ENCODE measurements around the gene PAPOLB.

The PAPOLB gene

DNA sequence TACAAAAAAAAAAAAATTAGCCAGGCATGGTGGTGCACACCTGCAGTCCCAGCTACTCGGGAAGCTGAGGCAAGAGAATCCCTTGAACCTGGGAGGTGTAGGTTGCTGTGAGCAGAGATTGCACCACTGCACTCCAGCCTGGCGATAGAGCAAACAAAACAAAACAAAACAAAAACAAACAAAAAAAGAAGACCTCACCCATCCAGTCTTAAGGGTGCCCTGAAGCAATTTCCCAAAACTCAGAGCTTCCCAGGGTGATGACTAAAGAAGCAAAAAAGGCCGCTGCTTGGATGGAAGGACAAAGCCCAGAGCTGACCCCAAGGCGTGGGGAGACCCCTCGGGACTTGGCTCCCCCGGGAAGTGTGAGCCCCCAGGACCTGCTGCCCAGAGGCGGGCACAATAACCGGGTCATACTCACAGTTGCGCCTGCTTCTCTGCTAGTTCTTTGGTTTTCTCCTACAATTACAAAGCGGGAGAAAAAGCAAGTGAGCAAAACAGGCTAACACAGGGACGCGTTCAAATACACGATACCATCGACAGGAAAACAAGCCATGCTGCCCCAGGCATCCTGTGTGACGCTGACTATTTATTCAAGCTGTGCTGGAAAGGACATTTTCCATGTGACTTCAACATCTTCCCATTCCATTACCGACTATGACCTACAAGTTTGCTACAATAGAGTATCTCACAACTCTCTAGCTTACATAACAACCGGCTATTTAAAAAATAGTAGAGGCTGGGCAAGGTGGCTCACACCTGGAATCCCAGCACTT lies 29.9 kb downstream of the PAPOLB start:
- DNase-seq = no peak
- no peak for TF ChIP-seq GATA1 (IDR thresholded peaks at IDR 0.05; ENCODE audit: low read depth, low read length)

DNA sequence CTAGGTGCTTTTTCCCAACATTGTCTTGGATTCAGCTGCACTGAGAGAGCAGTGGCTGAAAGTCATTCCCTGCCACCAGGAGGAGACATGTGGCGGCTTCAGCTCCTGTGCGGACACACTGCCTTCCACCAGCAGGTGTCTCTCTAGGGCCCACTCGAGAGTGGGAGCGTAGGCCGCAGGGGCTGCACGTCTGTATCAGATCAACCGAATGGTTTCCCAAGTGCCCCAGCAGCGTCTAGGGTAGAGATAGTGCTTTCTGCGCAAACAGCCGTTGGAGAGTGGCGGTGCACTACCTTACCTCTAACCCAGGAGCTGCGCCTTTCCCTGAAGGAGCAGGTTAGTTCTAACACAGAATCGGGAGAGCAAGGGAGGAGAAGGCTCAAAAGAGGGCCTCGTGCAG lies 31.7 kb downstream of the PAPOLB start:
- peak; percentile 80 for DNase-seq

GRCh38 chr7:4828720-4829383 lies 33.0 kb downstream of the PAPOLB start:
- no peak for TF ChIP-seq GATA1 (IDR thresholded peaks at IDR 0.05; ENCODE audit: low read depth, low read length)
- no peak for TF ChIP-seq POLR2A (IDR thresholded peaks at IDR 0.05; ENCODE audit: low read length)
- no peak for DNase-seq

More for the DNA sequence above, 31.7 kb downstream of the PAPOLB start:
- TF ChIP-seq GATA1 (IDR thresholded peaks at IDR 0.05; ENCODE audit: low read depth, low read length) = no peak
- TF ChIP-seq POLR2A (IDR thresholded peaks at IDR 0.05; ENCODE audit: low read length) = no peak

- DNase-seq = no peak
- no peak for TF ChIP-seq POLR2A (IDR thresholded peaks at IDR 0.05; ENCODE audit: low read length)
- TF ChIP-seq GATA1 (IDR thresholded peaks at IDR 0.05; ENCODE audit: low read depth, low read length) = no peak
Observed at GRCh38 chr7:4825081-4825480, 36.7 kb downstream of the PAPOLB start.

GRCh38 chr7:4824120-4824775 lies 37.6 kb downstream of the PAPOLB start:
- TF ChIP-seq GATA1 (IDR thresholded peaks at IDR 0.05; ENCODE audit: low read depth, low read length) (no peak), POLR2A (IDR thresholded peaks at IDR 0.05; ENCODE audit: low read length) (no peak)
- DNase-seq = no peak

- TF ChIP-seq GATA1 (IDR thresholded peaks at IDR 0.05; ENCODE audit: low read depth, low read length) (no peak), POLR2A (IDR thresholded peaks at IDR 0.05; ENCODE audit: low read length) (no peak)
- no peak for DNase-seq
Observed at GRCh38 chr7:4823441-4824119, 38.2 kb downstream of the PAPOLB start.

GRCh38 chr7:4822677-4823076 lies 39.2 kb downstream of the PAPOLB start:
- TF ChIP-seq GATA1 (IDR thresholded peaks at IDR 0.05; ENCODE audit: low read depth, low read length) = no peak
- no peak for TF ChIP-seq POLR2A (IDR thresholded peaks at IDR 0.05; ENCODE audit: low read length)
- DNase-seq = no peak

GRCh38 chr7:4820967-4821471 lies 40.8 kb downstream of the PAPOLB start:
- TF ChIP-seq GATA1 (IDR thresholded peaks at IDR 0.05; ENCODE audit: low read depth, low read length) = no peak
- no peak for TF ChIP-seq POLR2A (IDR thresholded peaks at IDR 0.05; ENCODE audit: low read length)
- no peak for DNase-seq

DNA sequence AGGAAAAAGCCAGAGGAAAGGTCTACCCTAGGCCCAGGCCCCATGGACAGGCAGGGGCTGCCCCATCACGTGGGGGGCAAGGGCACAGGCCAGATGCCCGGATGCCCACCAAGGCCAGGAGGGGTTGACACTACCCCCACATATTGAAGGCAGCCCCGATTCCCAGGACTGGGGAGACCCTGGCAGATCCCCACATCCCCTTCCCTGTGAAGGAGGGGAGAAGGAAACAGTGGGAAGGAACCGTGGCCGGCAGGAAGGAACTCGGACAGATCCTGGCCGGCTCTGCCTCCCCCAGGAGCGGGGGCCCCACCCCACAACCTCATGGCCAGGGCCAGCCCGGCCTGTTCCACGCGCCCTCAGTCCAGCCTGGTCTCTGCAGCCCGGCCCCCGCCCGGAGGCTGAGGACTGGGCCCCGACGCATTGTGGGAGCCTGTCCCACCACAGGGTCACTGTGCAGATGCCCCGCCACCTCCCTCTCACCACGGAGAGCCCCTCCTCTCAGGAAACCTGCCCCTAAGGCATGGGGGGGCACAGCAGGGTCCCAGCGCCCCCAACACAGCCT lies 41.3 kb downstream of the PAPOLB start:
- TF ChIP-seq POLR2A (IDR thresholded peaks at IDR 0.05; ENCODE audit: low read length) (no peak), GATA1 (IDR thresholded peaks at IDR 0.05; ENCODE audit: low read depth, low read length) (no peak)
- no peak for DNase-seq

- TF ChIP-seq GATA1 (IDR thresholded peaks at IDR 0.05; ENCODE audit: low read depth, low read length) (no peak), POLR2A (IDR thresholded peaks at IDR 0.05; ENCODE audit: low read length) (no peak)
- no peak for DNase-seq
Observed at GRCh38 chr7:4819560-4820404, 42.0 kb downstream of the PAPOLB start.

DNA sequence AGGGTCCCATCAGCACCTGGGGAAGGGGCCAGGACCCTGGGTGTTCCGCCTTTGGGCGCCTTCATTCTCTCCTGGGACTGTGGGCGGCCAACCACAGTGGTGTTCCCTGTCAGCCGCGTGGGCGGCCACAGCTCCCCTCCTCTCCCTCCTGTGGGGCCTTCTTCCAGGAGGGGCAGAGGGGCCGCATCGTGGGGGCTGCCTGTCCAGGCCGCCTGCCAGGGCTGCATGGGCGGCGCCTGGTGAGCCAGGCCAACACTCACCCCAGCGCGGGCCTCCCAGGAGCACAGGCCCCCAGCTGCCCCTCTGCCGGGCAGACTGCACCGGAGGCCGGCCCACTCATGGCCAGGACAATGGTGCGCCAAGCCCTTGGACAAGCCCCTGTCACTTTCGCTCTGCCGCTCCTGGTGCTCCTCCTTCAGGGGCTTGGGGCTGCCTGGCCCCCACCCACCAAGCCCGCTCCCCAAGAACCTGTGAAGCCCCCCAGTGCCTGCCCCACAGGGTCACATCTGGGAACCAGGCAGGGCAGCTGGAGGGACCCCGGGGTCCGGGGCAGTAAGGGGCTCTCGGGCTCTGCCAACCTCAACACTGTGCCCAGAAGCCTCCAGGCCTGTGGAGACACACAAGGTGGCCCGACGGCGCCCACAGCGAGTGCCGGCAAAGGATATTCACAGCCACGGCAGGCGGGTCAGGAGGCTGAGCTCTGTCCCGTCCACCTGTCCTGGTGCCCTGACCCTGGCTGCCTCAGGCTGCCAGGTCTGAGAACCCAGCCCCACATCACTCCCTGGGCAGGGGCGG lies 43.6 kb downstream of the PAPOLB start:
- TF ChIP-seq POLR2A (IDR thresholded peaks at IDR 0.05; ENCODE audit: low read length) (no peak), GATA1 (IDR thresholded peaks at IDR 0.05; ENCODE audit: low read depth, low read length) (no peak)
- DNase-seq = no peak

All from erythroblast (primary cell).